NK-92 (cell line): Measurements from ENCODE around the gene FAM163B.
"Not testable (repeated sequence)": the region's sequence is repeated elsewhere in the genome, so short reads cannot be mapped to it uniquely, and the experiment has no call there.

Experiments
- DNase-seq: peaks from one replicate; lab custom pipeline; 2025; ENCODE audit not compliant: unreplicated experiment; lab: John Stamatoyannopoulos, UW

FAM163B gene

DNA sequence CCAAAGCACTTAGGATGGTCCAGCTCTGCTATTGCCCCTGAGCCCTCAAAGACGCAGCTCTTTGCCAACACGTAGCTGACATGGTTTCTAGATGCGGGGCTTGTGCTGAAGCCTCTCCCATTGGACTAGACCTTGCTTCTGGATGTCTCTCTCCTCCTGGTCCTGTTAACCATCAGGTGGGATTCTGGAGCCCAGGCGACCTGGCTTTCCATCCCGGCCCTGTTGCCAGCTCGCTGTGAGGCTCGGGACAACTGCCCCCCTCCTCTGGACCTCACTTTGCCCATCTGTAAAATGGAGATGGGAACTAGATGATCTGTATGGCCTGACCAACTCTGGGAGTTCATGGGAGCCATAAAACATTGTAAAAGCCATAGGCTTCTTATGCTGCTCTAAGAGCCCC, 31.0 kb upstream of the FAM163B start:
- DNase-seq: no peak

DNA sequence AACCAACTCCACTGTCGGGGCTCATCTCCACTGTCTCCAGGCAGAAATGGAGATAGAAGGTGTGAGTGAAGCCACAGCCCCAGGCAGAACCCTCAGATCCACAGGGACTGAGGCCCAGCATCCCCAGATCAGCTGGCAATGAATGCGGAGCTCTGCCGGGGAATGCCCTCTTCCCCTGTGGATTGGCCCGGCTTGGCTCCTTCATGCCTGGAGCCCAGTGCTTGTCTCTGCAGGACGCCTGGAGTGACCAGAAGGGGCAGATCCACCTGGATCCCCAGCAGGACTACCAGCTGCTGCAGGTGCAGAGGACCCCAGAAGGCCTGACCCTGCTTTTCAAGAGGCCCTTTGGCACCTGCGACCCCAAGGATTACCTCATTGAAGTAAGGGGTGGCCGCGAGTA, 30.4 kb upstream of the FAM163B start:
- no peak for DNase-seq

DNA sequence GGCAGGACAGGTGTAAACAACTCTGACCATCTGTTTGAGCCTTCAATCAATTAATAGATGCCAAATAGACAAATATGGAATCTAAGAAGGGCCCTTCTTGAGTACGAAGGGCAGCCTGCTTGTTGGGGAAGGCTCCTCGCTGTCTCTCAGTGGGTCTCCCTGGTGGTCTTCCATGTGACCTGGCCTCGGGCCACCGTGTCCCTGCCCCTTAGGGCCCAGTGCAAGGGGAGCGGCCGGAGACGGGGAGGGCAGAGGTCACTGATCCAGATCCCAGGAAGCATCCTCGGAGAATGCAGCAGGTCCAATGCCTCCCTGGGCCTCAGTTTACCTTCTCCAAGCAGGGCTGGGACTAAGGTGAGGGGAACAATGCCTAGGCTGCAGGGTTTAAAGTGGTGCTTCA, 29.5 kb upstream of the FAM163B start:
- no peak for DNase-seq

DNA sequence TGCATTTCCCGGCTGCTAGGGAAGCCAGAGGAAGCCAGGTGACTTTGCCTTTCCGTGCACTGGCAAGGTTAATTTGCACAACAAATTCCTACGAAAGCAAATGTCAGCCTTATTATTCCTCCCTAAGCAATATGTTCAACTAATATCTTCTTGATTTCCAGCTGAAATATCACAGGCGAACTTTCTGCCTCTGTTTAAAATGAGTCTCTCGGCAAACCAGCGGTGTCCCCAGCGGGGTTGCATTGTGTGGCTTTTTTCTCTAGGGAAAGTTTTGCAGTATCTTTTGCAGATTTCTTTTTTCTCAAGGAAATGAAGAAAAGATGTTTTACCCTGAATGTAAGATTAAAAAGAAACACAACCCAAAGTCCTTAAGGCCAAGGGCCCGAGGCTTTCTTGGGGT, 28.9 kb upstream of the FAM163B start:
- DNase-seq: no peak

DNA sequence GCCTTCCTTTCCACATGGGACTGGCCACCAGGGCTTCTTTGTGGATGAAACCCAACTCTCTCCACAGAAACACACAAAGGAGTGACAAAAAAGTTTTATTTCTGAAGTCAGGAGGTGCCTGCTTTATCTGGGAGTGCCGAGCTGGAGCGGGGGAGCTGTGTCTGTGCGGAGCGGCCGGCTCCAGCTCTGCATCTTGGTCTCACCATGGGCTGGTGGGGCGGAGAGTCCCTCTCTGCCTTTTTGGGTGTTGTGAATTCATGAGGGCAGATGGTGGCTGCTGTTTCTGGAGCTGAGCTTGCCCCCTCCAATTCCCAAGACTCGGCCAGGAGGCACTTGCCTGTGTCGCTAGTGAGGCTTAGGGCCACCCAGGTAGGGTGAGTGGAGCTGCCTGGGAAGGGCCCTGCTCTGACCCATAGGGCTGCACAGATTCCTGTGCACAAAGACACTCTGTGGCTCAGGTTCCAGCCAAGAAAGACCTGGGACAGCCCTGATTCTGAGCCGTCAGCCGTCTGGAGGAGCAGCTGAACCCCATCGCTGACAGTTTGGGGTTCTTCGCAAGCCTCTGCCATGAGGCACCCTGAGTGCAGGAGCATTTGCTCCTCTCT, 28.4 kb upstream of the FAM163B start:
- no peak for DNase-seq

DNA sequence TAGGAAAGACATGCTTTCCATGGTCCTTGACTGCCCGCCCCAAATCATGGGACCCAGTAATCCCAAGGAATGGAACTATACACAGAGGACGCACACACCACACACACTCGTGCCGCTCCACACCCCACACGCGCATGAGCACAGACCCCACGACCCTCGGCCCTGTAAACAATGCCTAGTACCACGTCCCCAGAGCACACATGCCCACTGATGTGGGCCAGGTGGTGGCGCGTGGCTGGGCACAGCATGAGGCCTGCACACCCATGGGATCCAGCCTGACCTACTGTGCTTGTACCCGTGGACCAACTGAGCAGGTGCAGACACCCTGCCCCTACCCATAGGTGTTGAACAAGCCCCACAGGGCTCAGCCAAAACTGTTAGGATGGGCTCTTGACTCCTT, 27.7 kb upstream of the FAM163B start:
- no peak for DNase-seq

DNA sequence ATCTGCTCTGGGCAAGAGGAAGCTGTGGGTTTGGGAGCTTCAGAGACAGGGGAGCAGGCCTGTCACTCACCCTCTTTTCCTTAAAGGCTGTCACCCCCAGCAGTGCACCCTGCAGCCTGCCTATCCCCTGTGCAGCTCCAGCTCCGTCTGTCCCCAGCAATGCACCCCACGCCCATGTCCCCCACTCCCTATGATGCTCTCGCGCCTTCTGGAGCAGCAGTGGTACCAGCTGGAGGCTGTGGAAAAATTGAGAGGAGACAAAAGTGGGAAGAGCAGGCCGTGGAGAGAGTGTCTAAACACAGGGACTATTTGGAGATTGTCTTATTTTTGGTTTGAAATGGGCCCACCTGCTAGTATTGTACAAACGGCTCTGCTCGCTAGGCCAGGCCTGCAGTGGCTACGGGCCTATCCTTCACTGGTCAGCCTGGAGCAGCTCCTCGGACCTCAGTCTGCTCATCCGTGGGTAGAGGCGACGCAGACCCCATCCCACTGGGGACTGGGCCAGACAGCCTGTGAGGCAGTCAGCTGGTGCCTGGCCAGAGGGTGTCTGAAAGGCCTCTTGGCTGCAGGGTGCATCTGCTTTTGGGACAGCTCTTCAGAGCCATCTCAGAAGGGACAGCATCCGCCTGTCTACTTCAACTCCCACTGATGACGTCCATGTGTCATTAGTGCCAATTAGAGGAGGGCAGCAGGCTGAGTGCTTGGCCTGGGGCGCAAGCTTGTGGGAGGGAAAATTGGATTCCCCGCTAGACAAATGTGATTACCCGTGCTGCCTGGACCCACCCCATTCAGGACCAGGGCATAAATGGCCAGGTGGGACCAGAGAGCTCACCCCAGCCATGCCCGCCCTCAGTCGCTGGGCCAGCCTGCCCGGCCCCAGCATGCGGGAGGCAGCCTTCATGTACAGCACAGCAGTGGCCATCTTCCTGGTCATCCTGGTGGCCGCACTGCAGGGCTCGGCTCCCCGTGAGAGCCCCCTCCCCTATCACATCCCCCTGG, 26.6 kb upstream of the FAM163B start, which contains the start of gene DBH:
DBH (plus strand) TSS at position 831 of the 999 bp plus-strand sequence; CDS start at position 840, 9 bp downstream.
- DNase-seq: no peak

DNA sequence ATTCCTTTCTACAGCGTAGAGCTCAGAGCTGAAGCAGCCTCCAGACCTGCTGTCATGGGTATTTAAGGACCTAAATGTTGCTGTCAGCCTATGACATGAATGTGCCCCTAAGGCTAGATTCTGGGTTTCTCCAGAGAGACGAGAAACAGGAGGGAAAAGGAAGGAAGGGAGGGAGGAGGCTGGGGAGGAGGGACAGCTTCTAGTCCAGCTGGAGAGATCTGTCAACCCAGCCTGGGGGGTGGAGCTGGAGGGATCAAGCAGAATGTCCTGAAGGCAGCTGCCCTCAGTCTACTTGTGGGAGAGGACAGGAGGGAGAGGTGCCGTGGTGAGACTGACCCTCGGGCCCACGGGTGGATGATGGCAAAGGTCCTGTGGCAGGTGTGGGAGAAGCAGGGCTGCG, 25.9 kb upstream of the FAM163B start:
- DNase-seq: no peak

DNA sequence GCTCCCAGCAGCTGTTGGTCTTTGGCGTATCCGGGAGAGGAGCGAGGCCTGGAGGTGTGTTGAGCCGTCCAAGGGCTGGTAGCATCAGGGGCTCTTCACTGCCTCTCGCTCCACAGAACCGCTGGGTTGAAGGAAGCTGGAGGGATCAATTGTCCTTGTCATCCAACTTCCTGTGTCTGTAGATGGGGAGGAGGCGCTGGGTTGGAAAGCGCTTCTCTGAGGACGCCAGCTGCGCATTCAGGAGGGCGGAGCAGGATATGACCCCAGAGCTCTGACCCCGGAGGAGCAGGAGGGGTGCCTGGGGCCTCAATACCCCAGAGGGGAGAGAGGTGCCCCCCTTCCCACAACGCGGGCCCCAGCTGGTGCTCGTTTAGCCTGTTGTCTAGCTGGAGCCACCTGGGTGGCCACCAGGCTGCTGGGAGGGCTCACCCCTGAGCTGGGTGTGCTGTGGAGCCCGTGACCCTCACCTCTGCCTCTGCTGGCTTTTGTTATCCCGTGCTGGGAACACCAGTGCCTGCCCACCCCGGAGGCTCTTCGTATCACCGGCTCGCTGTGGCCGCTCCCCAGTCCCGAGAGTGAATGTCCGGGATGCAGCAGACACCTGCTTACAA, 25.0 kb upstream of the FAM163B start:
- no peak for DNase-seq

DNA sequence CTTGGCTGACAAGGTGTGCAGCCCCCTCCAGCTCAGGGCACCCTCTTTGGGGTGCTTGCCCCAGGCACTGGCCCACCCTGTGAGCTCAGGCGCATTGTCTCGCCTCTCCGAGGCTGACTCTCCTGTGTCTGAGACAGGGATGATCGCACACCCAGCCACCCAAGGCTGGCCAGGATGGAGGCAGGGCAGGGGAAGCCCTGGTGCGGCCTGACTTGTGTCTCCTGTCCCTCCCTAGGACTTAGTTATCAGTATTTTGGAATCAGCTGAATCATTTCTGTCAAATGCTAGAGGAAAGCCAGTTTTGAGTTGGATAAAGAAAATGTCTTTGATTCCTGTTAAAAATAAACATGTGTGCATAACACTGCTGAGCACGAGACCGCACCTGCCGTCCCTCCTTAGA, 24.5 kb upstream of the FAM163B start:
- no peak for DNase-seq

DNA sequence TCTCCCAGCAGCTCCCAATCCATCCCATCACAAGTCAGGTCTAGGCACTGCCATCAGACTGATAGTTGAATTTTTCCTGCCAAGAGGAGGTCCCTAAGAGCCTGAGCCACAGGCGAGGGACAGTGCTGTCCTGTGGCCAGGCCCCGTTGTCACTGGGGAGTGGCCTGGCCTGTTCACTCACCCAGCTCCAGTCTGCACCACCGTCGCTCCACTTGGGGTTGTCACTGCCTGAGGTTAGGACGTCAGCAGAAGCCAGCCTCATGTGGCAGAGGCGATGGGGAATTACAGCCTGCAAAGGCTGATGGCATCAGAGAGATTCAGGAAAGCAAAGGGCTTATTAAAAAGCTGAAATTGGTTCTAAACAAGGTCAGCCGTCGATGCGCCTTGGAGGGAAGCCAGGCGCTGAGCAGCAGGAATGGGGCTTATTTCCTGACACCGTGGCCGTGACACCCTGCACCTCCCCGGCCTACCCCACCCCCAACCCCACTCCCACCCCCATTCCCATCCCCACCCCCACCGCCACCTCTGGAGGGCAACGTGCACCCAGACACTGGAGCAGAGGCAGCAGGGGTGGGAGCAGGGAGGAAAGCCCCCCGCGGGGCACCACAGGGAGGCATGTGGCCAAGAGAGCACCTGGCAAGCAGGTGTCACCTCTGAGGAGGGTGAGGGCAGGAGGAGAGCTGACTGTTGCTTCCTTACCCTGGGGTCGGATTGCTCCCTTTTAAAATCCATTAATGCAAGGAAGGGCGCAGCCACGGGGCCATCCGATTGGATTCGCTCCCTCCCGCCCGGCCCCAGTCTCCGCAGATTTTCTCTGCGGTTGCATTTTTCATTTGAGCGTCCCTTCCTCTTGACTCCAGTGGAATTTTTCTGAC, 23.9 kb upstream of the FAM163B start:
- DNase-seq: no peak

DNA sequence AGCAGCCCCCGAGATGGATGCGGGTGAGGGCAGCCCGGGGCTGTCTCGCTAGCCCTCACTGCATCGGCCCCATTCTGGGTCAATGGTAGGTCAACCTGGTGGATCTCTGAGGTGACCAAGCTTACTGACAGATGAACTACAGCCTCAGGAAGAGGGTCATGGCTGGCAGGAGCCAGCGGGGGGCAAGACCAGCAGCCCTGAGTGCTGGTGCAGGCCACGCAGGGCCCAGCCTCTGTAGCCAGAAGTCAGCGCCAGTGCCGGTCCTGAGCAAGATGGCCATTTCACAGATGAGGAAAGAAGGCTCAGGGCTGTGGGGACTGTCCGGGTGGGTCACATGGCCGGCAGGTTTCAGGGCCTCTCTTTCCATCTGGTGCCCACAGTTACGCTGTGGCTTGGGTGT, 21.9 kb upstream of the FAM163B start:
- DNase-seq: no peak

DNA sequence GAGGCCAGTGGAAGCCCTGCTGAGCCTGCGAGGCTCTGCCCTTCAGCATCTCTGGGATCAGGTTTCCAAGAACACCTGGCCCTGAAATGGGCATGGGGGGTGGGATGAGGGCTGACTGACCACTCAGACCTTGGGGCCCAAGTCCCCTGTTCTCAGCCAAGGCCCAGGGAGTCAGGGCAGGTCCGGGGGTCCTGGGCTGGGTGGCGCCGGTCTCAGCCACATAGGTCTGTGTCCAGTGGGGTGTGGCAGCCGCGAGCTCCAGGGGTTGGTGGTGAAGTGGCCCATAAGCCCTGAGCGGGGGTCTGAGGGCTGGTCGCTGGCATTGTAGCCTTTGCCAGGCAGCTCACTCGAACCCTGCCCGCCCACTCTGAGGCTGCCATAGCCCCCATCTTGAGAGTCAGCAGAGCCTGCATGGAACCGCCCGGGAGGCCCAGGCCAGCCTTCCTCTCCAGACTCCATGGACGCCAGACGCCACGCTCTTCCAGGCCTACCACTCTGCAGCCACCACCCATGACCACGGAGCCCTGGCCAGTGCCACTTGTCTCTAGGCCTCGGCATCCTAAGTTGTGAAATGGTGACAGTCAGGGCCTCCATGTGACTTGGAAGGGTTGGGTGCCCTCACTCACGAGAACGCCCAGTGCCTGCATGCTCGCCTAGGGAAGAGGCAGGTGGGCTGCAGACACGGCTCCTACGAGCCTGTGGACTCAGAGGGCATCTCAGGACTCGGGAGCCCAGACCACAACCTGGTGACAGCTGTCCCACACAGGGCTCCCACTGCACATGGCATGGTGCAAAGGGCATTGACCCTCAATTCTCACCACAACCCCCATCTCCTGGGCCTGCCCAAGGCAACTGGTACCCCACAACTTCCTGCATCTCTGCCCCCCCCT, 20.3 kb upstream of the FAM163B start:
- DNase-seq: no peak

DNA sequence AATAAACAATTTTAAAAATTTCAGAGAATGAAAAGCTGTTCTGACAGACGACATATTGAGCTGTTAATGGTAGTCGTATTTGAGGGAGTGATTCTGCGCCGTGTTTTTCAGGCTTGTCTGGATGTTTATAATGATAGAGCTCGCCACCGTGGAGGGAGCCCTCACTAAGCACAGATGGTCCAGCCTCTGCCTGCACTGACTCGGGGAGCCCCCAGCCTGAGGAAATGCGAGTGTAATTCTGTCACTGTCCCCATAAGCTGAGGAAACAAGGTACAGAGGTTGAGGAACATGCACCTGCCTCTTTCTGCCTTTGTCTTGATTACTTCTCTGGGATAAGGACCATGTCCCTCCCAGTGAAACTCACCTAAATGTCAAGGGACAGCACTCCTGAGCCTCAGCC, 19.6 kb upstream of the FAM163B start:
- DNase-seq: no peak

DNA sequence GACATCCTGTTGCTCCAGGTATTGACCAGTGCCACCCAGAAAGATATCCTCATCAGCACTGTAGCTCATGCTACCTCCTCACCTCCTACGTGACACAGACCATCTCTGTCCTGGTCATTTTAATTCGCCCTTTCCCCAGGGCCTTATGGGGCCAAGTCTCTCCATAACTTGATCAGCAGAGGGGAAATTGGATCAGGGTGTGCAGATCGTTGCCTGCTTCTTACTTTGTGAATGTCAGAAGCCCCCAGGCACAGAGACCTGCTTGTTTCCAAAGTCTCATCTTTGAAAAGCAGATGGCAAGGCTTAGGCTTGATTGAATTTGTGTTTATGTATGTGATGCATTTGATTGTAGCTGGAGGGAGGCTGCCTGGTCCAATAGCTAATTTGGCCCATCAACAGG, 18.2 kb upstream of the FAM163B start:
- DNase-seq: no peak

DNA sequence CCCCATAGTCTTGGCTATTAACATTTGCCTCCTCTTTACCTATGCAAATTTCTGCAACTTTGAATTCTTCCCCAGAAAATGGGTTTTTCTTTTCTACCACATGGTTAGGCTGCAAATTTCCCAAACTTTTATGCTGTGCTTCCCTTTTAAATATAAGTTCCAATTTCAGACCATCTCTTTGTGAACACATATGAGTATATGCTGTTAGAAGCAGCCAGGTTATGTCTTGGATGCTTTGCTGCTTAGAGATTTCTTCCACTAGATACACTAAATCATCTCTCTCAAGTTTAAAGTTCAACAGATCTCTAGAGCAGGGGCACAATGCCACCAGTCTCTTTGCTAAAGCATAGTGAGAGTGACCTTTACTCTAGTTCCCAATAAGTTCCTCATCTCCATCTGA, 16.8 kb upstream of the FAM163B start:
- not testable (repeated sequence) for DNase-seq

DNA sequence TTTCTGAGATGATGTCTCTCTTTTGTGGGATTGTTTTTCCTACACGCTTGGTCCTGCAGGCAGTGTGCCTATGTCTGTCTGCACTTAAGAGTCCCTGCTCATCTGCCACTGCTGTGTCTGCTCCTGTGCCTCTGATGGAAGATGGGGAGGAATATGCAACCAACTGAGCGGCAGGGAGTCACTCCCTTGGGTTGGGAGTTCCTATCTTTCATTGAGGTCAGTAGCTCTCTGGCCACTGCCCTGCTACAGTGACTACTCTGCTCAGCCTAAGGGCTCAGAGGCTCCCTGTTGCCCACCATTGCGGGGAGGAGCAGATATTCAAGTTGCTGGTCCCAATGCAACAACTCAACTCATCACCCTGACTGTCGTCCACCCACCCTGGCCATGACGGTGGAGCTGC, 13.4 kb upstream of the FAM163B start:
- no peak for DNase-seq

DNA sequence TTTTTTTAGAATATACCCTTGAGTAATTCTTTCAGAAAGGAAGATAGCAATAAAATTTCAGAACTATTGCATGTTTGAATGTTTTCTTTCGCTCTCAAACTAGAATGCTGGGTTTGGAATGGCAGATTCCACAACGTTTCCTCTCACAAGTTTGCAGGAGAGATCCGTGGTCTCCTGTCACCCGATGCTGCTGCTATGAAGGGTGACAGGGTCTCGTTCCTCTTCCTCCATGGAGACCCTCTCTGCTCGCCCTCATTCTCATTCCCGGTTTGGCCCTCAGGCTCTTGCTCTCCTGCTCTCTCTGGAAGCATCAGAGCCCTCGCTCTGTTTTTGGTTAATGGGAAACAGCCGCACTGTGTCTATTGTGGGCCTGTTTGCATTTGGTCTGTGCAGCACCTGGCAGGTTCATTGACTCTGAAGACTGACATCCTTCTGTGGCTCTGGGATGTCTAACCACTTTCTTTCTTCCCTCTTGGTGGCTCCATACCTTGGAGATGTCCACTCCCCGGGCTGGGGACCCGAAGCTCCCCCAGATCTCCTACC, 12.6 kb upstream of the FAM163B start:
- no peak for DNase-seq

DNA sequence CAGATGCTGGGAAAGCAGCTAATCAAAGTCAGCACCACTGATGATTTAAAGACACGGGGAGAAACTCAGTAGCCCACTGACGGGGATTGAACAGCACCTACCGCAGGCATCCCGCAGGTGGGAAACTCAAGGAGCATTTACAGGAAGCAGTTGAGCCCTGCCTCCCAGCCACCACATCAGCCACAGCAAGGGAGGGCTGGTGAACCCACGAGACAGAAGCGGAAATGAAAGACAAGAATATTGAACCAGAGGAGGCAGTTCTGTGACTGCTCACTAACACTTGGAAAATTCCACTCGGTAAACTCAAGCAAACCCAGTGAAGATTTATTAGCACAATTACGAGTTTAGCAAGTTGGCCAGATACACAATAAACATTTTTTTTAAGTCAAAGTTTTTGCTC, 10.6 kb upstream of the FAM163B start:
- DNase-seq: no peak

DNA sequence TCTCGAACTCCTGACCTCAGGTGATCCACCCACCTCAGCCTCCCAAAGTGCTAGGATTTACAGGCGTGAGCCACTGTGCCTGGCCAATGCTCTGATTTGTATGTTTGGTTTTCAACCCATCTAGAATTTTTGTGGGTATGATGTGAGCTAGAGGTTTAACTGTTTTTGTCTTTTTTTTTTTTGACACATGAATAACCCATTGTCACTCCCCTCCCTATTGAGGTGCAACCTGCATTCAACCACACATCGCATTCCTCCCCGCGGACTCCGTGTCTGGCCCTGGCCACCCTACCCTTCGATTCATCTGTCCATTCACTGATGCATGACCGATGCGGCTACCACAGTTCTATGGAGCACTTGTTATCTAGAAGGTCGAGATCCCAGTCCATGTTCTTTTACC, 9.5 kb upstream of the FAM163B start:
- DNase-seq: no peak
